GM21619 (cell line): Measurements from ENCODE around the gene WRAP73.

Experiments used
- ATAC-seq: cut with Tn5 transposase; IDR thresholded peaks from one replicate; pipeline ENCODE4 v1.9.1; 2021; ENCODE audit not compliant: unreplicated experiment

WRAP73 gene

GRCh38 chr1:3614755-3615742 lies 34.9 kb downstream of the WRAP73 start:
- no peak for ATAC-seq

GRCh38 chr1:3612123-3612522 lies 37.8 kb downstream of the WRAP73 start:
- no peak for ATAC-seq

- no peak for ATAC-seq
Observed at GRCh38 chr1:3611170-3612019, 38.5 kb downstream of the WRAP73 start, which contains the start of gene MEGF6. TSS of gene MEGF6 (minus strand) at chr1:3611508. CDS start at chr1:3611268, 240 bp downstream.

GRCh38 chr1:3610527-3611169 lies 39.3 kb downstream of the WRAP73 start:
- ATAC-seq, result no peak

GRCh38 chr1:3609769-3610526 lies 40.0 kb downstream of the WRAP73 start:
- no peak for ATAC-seq

GRCh38 chr1:3609016-3609768 lies 40.7 kb downstream of the WRAP73 start:
- no peak for ATAC-seq

GRCh38 chr1:3608154-3608553 lies 41.7 kb downstream of the WRAP73 start:
- ATAC-seq, result no peak

- no peak for ATAC-seq
Observed at GRCh38 chr1:3607703-3608065, 42.2 kb downstream of the WRAP73 start.

- ATAC-seq, result no peak
Observed at GRCh38 chr1:3606779-3607702, 42.9 kb downstream of the WRAP73 start.

GRCh38 chr1:3604997-3605823 lies 44.7 kb downstream of the WRAP73 start:
- ATAC-seq, result no peak

GRCh38 chr1:3604468-3604974 lies 45.4 kb downstream of the WRAP73 start:
- no peak for ATAC-seq

- no peak for ATAC-seq
Observed at GRCh38 chr1:3603571-3604467, 46.1 kb downstream of the WRAP73 start.

GRCh38 chr1:3603156-3603555 lies 46.7 kb downstream of the WRAP73 start:
- ATAC-seq, result no peak

GRCh38 chr1:3602375-3602774 lies 47.5 kb downstream of the WRAP73 start:
- ATAC-seq, result no peak

- no peak for ATAC-seq
Observed at GRCh38 chr1:3601743-3602142, 48.2 kb downstream of the WRAP73 start.

- ATAC-seq, result no peak
Observed at GRCh38 chr1:3600354-3600753, 49.5 kb downstream of the WRAP73 start.

GRCh38 chr1:3599816-3600215 lies 50.1 kb downstream of the WRAP73 start:
- ATAC-seq, result no peak
